ENCODE results near the gene SOX6.
A peak's percentile ranks its signal among the peaks of the same experiment; 100 is the strongest.
"Not testable (repeated sequence)": the region's sequence is repeated elsewhere in the genome, so short reads cannot be mapped to it uniquely, and the experiment has no call there.

Gene SOX6

DNA sequence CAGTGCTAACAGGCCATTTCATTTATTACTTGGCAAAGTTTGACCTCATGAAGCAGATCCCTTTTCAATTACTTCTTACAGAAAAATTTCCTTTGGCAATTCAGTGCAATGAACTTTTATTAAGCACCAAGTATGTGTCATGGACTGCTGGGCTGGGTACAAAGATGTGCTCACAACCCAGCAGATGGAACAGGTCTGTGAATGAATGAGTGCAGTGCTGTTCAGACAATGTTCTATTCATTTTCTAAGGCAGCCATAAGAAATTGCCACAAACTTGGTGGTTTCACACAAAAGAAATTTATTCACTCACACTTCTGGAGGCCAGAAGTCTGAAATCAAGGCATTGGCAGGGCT lies 428.5 kb downstream of the SOX6 start:
- TF ChIP-seq, protein P1, sequence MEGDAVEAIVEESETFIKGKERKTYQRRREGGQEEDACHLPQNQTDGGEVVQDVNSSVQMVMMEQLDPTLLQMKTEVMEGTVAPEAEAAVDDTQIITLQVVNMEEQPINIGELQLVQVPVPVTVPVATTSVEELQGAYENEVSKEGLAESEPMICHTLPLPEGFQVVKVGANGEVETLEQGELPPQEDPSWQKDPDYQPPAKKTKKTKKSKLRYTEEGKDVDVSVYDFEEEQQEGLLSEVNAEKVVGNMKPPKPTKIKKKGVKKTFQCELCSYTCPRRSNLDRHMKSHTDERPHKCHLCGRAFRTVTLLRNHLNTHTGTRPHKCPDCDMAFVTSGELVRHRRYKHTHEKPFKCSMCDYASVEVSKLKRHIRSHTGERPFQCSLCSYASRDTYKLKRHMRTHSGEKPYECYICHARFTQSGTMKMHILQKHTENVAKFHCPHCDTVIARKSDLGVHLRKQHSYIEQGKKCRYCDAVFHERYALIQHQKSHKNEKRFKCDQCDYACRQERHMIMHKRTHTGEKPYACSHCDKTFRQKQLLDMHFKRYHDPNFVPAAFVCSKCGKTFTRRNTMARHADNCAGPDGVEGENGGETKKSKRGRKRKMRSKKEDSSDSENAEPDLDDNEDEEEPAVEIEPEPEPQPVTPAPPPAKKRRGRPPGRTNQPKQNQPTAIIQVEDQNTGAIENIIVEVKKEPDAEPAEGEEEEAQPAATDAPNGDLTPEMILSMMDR (IDR thresholded peaks at IDR 0.05; ENCODE audit: insufficient read depth, missing control alignments): no peak
- FAIRE-seq (no peak), DNase-seq (ENCODE audit: insufficient read length, low spot score) (no peak)

DNA sequence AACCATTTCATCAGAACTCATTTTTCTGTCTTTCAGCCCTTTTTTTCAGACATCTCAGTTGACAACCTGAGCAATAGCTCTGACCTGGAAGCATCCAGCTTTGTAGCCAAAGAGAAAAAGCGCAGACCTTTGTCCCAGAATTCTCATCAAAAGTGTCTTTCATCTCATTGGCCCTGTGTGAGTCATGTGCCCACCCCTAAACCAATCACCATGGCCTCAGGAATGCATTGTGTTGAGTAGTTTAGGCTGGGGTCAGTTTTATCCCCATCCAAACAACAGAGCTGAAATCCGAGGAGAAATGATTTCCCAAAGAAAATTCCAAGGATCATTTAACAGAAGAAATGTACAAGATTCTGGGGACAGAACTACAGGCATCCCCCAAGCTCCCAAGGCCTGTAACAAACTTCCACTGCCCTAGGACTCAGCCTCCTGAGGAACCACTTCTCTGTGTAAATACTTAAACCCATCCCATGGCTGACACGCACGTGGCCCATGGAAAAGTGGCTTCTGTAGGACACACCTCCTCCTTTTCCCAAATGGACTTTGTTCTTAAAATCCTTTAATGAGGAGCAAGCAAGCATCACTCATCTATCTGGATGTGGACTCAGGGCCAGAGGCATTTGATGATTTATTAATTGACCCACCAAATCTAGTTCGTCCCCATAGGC lies 429.0 kb downstream of the SOX6 start:
- no peak for FAIRE-seq
- TF ChIP-seq, protein P1 (IDR thresholded peaks at IDR 0.05; ENCODE audit: insufficient read depth, missing control alignments): no peak
- DNase-seq (ENCODE audit: insufficient read length, low spot score): no peak

DNA sequence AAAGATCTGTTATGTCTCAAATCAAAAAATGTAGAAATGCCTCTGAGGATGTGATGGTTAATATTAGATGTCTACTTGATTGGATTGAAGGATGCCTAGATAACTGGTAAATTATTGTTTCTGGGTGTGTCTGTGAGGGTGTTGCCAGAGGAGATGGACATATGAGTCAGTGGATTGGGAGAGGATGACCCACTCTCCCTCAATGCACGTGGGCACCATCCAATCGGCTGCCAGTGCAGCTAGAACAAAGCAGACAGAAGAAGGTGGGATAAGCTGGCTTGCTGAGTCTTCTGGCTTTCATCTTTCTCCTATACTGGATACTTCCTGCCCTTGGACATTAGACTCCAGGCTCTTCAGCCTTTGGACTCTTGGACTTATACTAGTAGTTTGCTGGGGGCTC lies 430.3 kb downstream of the SOX6 start:
- TF ChIP-seq, protein P1 (IDR thresholded peaks at IDR 0.05; ENCODE audit: insufficient read depth, missing control alignments): no peak
- DNase-seq (ENCODE audit: insufficient read length, low spot score) (no peak), FAIRE-seq (no peak)

DNA sequence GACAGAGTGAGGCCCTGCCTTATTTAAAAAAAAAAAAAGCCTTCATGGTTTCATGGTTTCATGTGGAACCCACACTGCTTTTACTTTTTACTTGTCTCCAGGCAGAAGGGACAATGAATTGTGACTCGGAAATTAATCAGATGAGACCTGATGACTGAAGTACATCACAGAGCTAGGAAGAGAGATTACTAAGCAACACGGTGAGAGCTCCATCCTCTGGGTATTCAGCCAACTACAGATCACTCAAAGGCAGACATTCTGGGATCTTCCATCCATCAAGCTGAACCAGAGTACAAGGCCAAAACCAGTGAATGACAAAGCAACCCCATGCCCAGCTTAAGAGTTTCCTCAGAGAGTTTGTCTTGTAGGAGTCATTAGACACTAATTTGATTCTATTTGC lies 433.2 kb downstream of the SOX6 start:
- FAIRE-seq (no peak), DNase-seq (ENCODE audit: insufficient read length, low spot score) (no peak)
- TF ChIP-seq, protein P1 (IDR thresholded peaks at IDR 0.05; ENCODE audit: insufficient read depth, missing control alignments): peak; percentile 29

DNA sequence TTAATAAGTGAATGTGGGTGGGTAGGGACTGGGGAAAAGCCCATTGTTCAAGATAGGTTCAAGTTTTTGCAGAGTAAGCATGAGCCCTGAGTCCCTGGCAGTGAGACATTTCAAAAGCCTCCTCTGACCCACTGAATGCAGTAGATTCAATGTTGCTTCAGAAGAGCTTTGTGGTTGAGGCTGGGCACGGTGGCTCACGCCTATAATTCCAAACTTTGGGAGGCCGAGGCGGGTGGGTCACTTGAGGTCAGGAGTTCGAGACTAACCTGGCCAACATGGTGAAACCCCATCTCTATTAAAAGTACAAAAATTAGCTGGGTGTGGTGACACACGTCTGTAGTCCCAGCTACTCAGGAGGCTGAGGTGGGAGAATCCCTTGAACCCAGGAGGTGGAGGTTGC lies 433.6 kb downstream of the SOX6 start:
- not testable (repeated sequence) for DNase-seq (ENCODE audit: insufficient read length, low spot score); FAIRE-seq

DNA sequence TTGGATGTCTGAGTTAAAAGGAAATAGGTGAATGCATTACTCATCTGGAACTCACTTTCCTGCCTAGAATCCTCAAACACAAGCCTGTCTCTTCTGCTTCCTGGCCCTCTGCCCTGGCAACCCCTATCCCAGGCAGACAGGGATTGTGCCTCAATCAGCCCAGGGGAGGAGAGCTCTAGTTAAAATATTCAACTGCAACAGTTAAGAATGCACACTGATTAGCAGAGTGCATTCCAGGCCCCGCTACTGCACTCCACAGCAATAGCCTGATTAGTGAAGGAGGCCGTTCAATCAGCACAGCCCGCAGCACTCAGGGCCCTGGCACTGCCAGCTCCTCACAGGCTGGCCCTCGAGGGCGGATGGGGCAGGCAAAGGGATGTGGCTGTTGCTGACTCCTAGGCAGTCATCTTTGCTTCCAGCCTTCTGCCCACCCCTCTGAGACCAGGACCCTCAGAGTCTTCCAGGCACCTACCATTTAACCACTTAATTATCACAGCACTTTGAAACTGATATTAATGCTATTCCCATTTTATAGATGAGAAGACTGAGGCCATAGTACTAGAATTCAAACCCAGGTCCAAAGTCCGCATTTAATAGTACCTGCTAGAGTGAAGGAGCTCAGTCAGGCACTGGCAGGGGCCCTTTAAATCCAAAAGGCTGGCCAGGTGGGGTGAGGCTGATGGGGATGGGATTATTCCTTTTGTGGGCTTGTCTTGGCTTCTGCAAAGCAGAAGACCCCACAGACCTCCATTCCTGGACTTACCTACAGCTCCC lies 435.3 kb downstream of the SOX6 start:
- FAIRE-seq (no peak), DNase-seq (ENCODE audit: insufficient read length, low spot score) (no peak)
- TF ChIP-seq, protein P1 (IDR thresholded peaks at IDR 0.05; ENCODE audit: insufficient read depth, missing control alignments): no peak

DNA sequence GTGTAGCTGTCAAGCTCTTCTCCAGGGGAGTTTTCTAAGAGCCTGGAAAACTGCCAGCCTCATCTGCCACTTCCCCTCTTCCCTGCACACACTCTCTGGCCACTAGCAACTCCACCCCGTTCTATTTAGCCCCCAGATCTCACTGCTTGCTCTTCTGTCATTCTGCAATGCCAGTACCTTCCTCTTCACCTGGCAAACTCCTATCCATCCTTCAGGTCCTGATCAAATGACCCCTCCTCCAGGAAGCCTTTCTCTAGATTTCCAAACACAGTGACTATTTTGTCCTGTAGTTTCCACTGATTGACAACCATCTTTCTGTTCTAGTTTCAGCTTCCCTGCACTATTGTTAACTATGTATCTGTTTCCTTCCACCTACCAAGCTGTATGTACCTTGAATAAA lies 437.7 kb downstream of the SOX6 start:
- FAIRE-seq (no peak), DNase-seq (ENCODE audit: insufficient read length, low spot score) (no peak)
- TF ChIP-seq, protein P1 (IDR thresholded peaks at IDR 0.05; ENCODE audit: insufficient read depth, missing control alignments): no peak
